Erythroblast (primary cell): ENCODE data around the gene ACTL8.

Source experiments
- GATA1 ChIP-seq: IDR thresholded peaks from 2 replicates; pipeline ENCODE4 v1.6.1; 2011; ENCODE audit warnings: low read depth, mild to moderate bottlenecking, control low read depth, low read length, moderate library complexity
- POLR2A ChIP-seq: IDR thresholded peaks from 2 replicates; pipeline ENCODE4 v1.6.1; 2011; ENCODE audit warnings: mild to moderate bottlenecking, low read length

DNA sequence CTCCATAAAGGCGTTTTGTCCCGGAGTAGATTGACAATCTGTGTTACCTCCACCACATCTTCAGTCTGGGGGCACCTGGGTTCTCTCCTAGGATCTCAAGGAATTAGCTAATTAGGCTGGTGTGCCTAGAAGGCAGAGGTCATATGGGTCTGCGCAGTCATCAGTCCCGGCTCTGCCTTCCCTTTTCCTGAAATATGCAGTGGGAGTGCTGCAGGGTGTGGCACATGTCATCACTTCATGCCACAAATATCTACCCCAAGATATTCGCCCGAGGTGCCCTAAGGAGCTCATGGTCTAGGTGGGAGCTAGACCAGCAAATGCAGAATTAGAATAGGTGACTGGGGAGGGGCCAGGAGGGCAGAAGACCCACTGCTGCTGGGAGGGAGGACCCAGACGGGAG, 42.9 kb downstream of the ACTL8 start:
- TF ChIP-seq POLR2A (no peak), GATA1 (no peak)
